ENCODE results near the gene NKG7. TPM values are rescaled to one million over a fixed set of nuclear protein-coding genes. Genes with fewer than 3 reads are reported as not detected.

Gene NKG7
- total RNA-seq, 1 donor = not detected

- Histone ChIP-seq H3K4me3 (ENCODE audit: insufficient read depth, low read length) (no peak overlapping the region), H3K4me2 (ENCODE audit: insufficient read depth, low read length) (no peak overlapping the region), H2AFZ (ENCODE audit: low read length) (no peak overlapping the region), H3K79me2 (ENCODE audit: insufficient read depth, low read length) (no peaks in the 10 kb centered on the region), H3K27me3 (ENCODE audit: insufficient read depth, low read length) (peaks cover 4% of the 10 kb centered on the region), H3K27ac (ENCODE audit: low read depth, low read length) (no peak overlapping the region), H3K4me1 (ENCODE audit: insufficient read depth, low read length) (no peaks in the 10 kb centered on the region), H3K36me3 (ENCODE audit: insufficient read depth, low read length) (no peaks in the 10 kb centered on the region), H4K20me1 (ENCODE audit: insufficient read depth, low read length) (no peaks in the 10 kb centered on the region), H3K9me3 (ENCODE audit: low read depth, low read length) (no peaks in the 10 kb centered on the region)
- DNase-seq (ENCODE audit: insufficient read length, low spot score, missing footprints) = peak; percentile 72
- TF ChIP-seq CTCF (IDR thresholded peaks at IDR 0.05; ENCODE audit: extremely low read depth, low read depth, low read length) = no peak
These were observed 41.3 kb downstream of the NKG7 start for GRCh38 chr19:51331193-51331592.

DNA sequence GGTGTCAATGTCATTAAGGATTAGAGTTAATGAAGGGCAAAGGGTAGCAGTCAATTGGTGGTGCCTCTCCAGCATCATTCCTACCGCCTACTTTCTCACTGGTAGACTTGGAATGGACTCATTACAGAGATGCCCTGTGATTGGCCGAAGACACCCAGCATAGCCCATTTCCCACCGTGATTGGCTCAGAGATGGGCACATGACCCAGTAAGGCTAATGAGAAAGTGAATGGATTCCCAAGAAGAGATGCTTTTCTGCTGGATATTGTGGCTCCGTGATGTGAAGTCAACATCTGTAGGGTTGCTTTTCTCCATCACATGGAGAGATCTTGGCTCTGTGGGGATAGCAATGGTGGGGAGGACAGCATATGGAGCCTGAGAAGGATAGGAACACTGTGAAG, 42.1 kb downstream of the NKG7 start:
- Histone ChIP-seq H2AFZ (ENCODE audit: low read length) (no peak overlapping the region), H4K20me1 (ENCODE audit: insufficient read depth, low read length) (no peaks in the 10 kb centered on the region), H3K27me3 (ENCODE audit: insufficient read depth, low read length) (peaks cover 4% of the 10 kb centered on the region), H3K4me1 (ENCODE audit: insufficient read depth, low read length) (no peaks in the 10 kb centered on the region), H3K79me2 (ENCODE audit: insufficient read depth, low read length) (no peaks in the 10 kb centered on the region), H3K9me3 (ENCODE audit: low read depth, low read length) (no peaks in the 10 kb centered on the region), H3K36me3 (ENCODE audit: insufficient read depth, low read length) (no peaks in the 10 kb centered on the region), H3K4me3 (ENCODE audit: insufficient read depth, low read length) (no peak overlapping the region), H3K27ac (ENCODE audit: low read depth, low read length) (no peak overlapping the region), H3K4me2 (ENCODE audit: insufficient read depth, low read length) (no peak overlapping the region)
- DNase-seq (ENCODE audit: insufficient read length, low spot score, missing footprints) = peak; percentile 63
- TF ChIP-seq CTCF (IDR thresholded peaks at IDR 0.05; ENCODE audit: extremely low read depth, low read depth, low read length) = no peak

DNA sequence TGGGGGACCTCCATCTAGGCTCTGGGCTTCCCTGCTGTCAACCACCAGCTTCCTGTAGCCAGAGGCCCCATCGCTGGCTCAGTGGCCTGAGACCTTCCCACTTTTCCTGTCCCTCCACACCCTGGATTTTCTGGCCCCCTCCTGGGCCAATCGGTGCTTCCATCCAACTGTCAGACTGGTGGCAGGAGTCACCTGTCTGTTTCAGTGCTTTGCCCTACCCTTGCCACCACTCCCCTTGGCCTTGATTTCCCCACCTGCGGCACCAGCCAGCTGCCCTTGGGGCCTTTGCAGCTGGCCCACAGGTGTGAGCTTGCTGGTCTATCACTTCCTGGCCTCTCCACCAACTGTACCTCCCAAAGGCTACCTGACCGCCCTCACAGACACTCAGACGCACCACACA, 43.0 kb downstream of the NKG7 start:
- H4K20me1 ChIP-seq (ENCODE audit: insufficient read depth, low read length) = no peaks in the 10 kb centered on the region
- H3K79me2 ChIP-seq (ENCODE audit: insufficient read depth, low read length) = no peaks in the 10 kb centered on the region
- H3K4me3 ChIP-seq (ENCODE audit: insufficient read depth, low read length) = no peak overlapping the region
- no peak overlapping the region for H3K4me2 ChIP-seq (ENCODE audit: insufficient read depth, low read length)
- no peak for TF ChIP-seq CTCF (IDR thresholded peaks at IDR 0.05; ENCODE audit: extremely low read depth, low read depth, low read length)
- no peaks in the 10 kb centered on the region for H3K4me1 ChIP-seq (ENCODE audit: insufficient read depth, low read length)
- no peaks in the 10 kb centered on the region for H3K36me3 ChIP-seq (ENCODE audit: insufficient read depth, low read length)
- no peaks in the 10 kb centered on the region for H3K9me3 ChIP-seq (ENCODE audit: low read depth, low read length)
- DNase-seq (ENCODE audit: insufficient read length, low spot score, missing footprints) = peak; percentile 21
- peaks cover 4% of the 10 kb centered on the region for H3K27me3 ChIP-seq (ENCODE audit: insufficient read depth, low read length)
- H3K27ac ChIP-seq (ENCODE audit: low read depth, low read length) = no peak overlapping the region
- H2AFZ ChIP-seq (ENCODE audit: low read length) = no peak overlapping the region

- no peaks in the 10 kb centered on the region for H3K79me2 ChIP-seq (ENCODE audit: insufficient read depth, low read length)
- peaks cover 4% of the 10 kb centered on the region for H3K27me3 ChIP-seq (ENCODE audit: insufficient read depth, low read length)
- no peaks in the 10 kb centered on the region for H4K20me1 ChIP-seq (ENCODE audit: insufficient read depth, low read length)
- no peaks in the 10 kb centered on the region for H3K4me1 ChIP-seq (ENCODE audit: insufficient read depth, low read length)
- peak overlapping the region; percentile 25 for H3K4me3 ChIP-seq (ENCODE audit: insufficient read depth, low read length)
- peak overlapping the region; percentile 43 for H3K4me2 ChIP-seq (ENCODE audit: insufficient read depth, low read length)
- H3K27ac ChIP-seq (ENCODE audit: low read depth, low read length) = no peak overlapping the region
- no peak for TF ChIP-seq CTCF (IDR thresholded peaks at IDR 0.05; ENCODE audit: extremely low read depth, low read depth, low read length)
- H2AFZ ChIP-seq (ENCODE audit: low read length) = no peak overlapping the region
- no peaks in the 10 kb centered on the region for H3K36me3 ChIP-seq (ENCODE audit: insufficient read depth, low read length)
- no peaks in the 10 kb centered on the region for H3K9me3 ChIP-seq (ENCODE audit: low read depth, low read length)
- DNase-seq (ENCODE audit: insufficient read length, low spot score, missing footprints) = peak; percentile 95
These were observed 45.1 kb downstream of the NKG7 start for GRCh38 chr19:51327066-51328001.
